Measurements from ENCODE around the gene KIAA1755.
"Not testable (repeated sequence)": the region's sequence is repeated elsewhere in the genome, so short reads cannot be mapped to it uniquely, and the experiment has no call there.

- TF ChIP-seq CTCF, POLR2A (IDR thresholded peaks at IDR 0.05): not testable (repeated sequence)
Measured at GRCh38 chr20:38281176-38281915, 20.8 kb upstream of the KIAA1755 start.

All from heart left ventricle (tissue), 13 donors.